H9 (cell line): ENCODE measurements around the gene STK38L. TPM values are rescaled to one million over a fixed set of nuclear protein-coding genes. Genes with fewer than 3 reads are reported as not detected.

Experiments
- DNase-seq: peaks from one replicate; pipeline ENCODE4 v3.0.0-alpha.2; 2017
- H2AFZ ChIP-seq: one replicate; pipeline ENCODE4 v1.6.1; 2013; ENCODE audit warnings: mild to moderate bottlenecking, low read length, control low read depth, moderate library complexity
- H2AK5ac ChIP-seq: 2 replicates; pipeline ENCODE4 v1.6.1; 2013; ENCODE audit warnings: low read length, control low read depth, mixed read lengths; ENCODE audit not compliant: insufficient read length
- H2BK120ac ChIP-seq: one replicate; pipeline ENCODE4 v1.6.1; 2013; ENCODE audit warnings: low read depth, mild to moderate bottlenecking, low read length, control low read depth, inconsistent platforms; ENCODE audit not compliant: poor library complexity, severe bottlenecking
- H2BK12ac ChIP-seq: 2 replicates; pipeline ENCODE4 v1.6.1; 2013; ENCODE audit warnings: low read length, control low read depth, mixed read lengths, low read depth; ENCODE audit not compliant: insufficient read length
- H2BK15ac ChIP-seq: 2 replicates; pipeline ENCODE4 v1.6.1; 2013; ENCODE audit warnings: low read depth, low read length, control low read depth
- H2BK20ac ChIP-seq: one replicate; pipeline ENCODE4 v1.6.1; 2013; ENCODE audit warnings: low read depth, mild to moderate bottlenecking, low read length, control low read depth, inconsistent platforms; ENCODE audit not compliant: poor library complexity, severe bottlenecking
- H2BK5ac ChIP-seq: 2 replicates; pipeline ENCODE4 v1.6.1; 2013; ENCODE audit warnings: low read length, control low read depth, mixed read lengths; ENCODE audit not compliant: insufficient read length
- H3K14ac ChIP-seq: 2 replicates; pipeline ENCODE4 v1.6.1; 2013; ENCODE audit warnings: low read length, control low read depth; ENCODE audit not compliant: insufficient read depth
- H3K18ac ChIP-seq: 2 replicates; pipeline ENCODE4 v1.6.1; 2013; ENCODE audit warnings: low read depth, mild to moderate bottlenecking, mixed read lengths, low read length, control low read depth; ENCODE audit not compliant: insufficient read length
- H3K23ac ChIP-seq: 2 replicates; pipeline ENCODE4 v1.6.1; 2013; ENCODE audit warnings: low read length, control low read depth, mixed read lengths, low read depth; ENCODE audit not compliant: insufficient read length
- H3K23me2 ChIP-seq: 2 replicates; pipeline ENCODE4 v1.6.1; 2013; ENCODE audit warnings: low read depth, mild to moderate bottlenecking, mixed read lengths, low read length, control low read depth; ENCODE audit not compliant: insufficient read length, poor library complexity, severe bottlenecking
- H3K27ac ChIP-seq: 2 replicates; pipeline ENCODE4 v1.5.1; 2013; ENCODE audit warnings: low read length, control low read depth, mixed read lengths, low read depth; ENCODE audit not compliant: insufficient read length
- H3K27me3 ChIP-seq: 2 replicates; pipeline ENCODE4 v1.6.1; 2013; ENCODE audit warnings: low read length, control low read depth, inconsistent platforms; ENCODE audit not compliant: insufficient read depth
- H3K4ac ChIP-seq: 2 replicates; pipeline ENCODE4 v1.6.1; 2013; ENCODE audit warnings: low read depth, mild to moderate bottlenecking, control low read depth, inconsistent platforms, low read length, moderate library complexity
- H3K4me1 ChIP-seq: 2 replicates; pipeline ENCODE4 v1.6.1; 2013; ENCODE audit warnings: low read length, control low read depth, inconsistent platforms; ENCODE audit not compliant: insufficient read depth
- H3K4me2 ChIP-seq: 2 replicates; pipeline ENCODE4 v1.6.1; 2013; ENCODE audit warnings: low read length, control low read depth, mixed read lengths; ENCODE audit not compliant: insufficient read length, insufficient read depth
- H3K56ac ChIP-seq: 2 replicates; pipeline ENCODE4 v1.6.1; 2013; ENCODE audit warnings: low read depth, mild to moderate bottlenecking, mixed read lengths, low read length, control low read depth; ENCODE audit not compliant: insufficient read length
- H3K79me1 ChIP-seq: 2 replicates; pipeline ENCODE4 v1.6.1; 2013; ENCODE audit warnings: low read depth, mild to moderate bottlenecking, moderate library complexity, low read length, control low read depth, inconsistent platforms; ENCODE audit not compliant: insufficient read depth, poor library complexity, severe bottlenecking
- H3K79me2 ChIP-seq: 2 replicates; pipeline ENCODE4 v1.6.1; 2013; ENCODE audit warnings: low read length, control low read depth, inconsistent platforms; ENCODE audit not compliant: insufficient read depth
- H3K9ac ChIP-seq: 2 replicates; pipeline ENCODE4 v1.6.1; 2013; ENCODE audit warnings: low read length, control low read depth, mixed read lengths; ENCODE audit not compliant: insufficient read length; ENCODE audit errors: extremely low read depth
- H3K9me3 ChIP-seq: one replicate; pipeline ENCODE4 v1.6.1; 2013; ENCODE audit warnings: low read depth, low read length, inconsistent platforms; ENCODE audit not compliant: control insufficient read depth
- H3T11ph ChIP-seq: one replicate; pipeline ENCODE4 v1.6.1; 2013; ENCODE audit warnings: mild to moderate bottlenecking, low read length, control low read depth, inconsistent platforms
- H4K20me1 ChIP-seq: one replicate; pipeline ENCODE4 v1.6.1; 2013; ENCODE audit not compliant: control insufficient read depth, insufficient read length, insufficient read depth
- H4K5ac ChIP-seq: 2 replicates; pipeline ENCODE4 v1.6.1; 2013; ENCODE audit warnings: low read depth, mild to moderate bottlenecking, mixed read lengths, low read length, control low read depth; ENCODE audit not compliant: insufficient read length
- H4K8ac ChIP-seq: replicated peaks from 2 replicates; pipeline ENCODE4 v1.6.1; 2013; ENCODE audit warnings: low read length, control low read depth, mixed read lengths, low read depth; ENCODE audit not compliant: insufficient read length
- H4K91ac ChIP-seq: 2 replicates; pipeline ENCODE4 v1.6.1; 2013; ENCODE audit warnings: low read depth, mild to moderate bottlenecking, moderate library complexity, mixed read lengths, low read length, control low read depth; ENCODE audit not compliant: insufficient read length
- H3K27ac Mint-ChIP-seq, 3 experiments: 2 replicates in 2 of 3; 3 replicates in 1 of 3; pipeline ENCODE4 v1.8.0; 2020 to 2021; ENCODE audit warnings: mixed read lengths in 3 of 3, mild to moderate bottlenecking in 1 of 3, moderate library complexity in 1 of 3
- H3K27me3 Mint-ChIP-seq: 2 replicates; pipeline ENCODE4 v1.8.0; 2021; ENCODE audit warnings: low read depth, mild to moderate bottlenecking, moderate library complexity, mixed read lengths
- H3K36me3 Mint-ChIP-seq, 3 experiments: 2 replicates in 2 of 3; 3 replicates in 1 of 3; pipeline ENCODE4 v1.8.0; 2020 to 2021; ENCODE audit warnings: low read depth in 3 of 3, mixed read lengths in 3 of 3; ENCODE audit not compliant: insufficient read depth in 1 of 3
- H3K4me1 Mint-ChIP-seq, 2 experiments: 2 replicates each; pipeline ENCODE4 v1.8.0; 2020; ENCODE audit warnings: mixed read lengths in 2 of 2
- H3K4me3 Mint-ChIP-seq, 2 experiments: 2 replicates in 1 of 2; 3 replicates in 1 of 2; pipeline ENCODE4 v1.8.0; 2020 to 2021; ENCODE audit warnings: mild to moderate bottlenecking in 2 of 2, mixed read lengths in 2 of 2, moderate library complexity in 1 of 2
- H3K9me3 Mint-ChIP-seq, 2 experiments: 2 replicates in 1 of 2; 3 replicates in 1 of 2; pipeline ENCODE4 v1.8.0; 2020; ENCODE audit warnings: mild to moderate bottlenecking in 2 of 2, mixed read lengths in 2 of 2, moderate library complexity in 1 of 2
- CTCF ChIP-seq: fragments of 200-600 bp; sonication (generic); conservative IDR thresholded peaks from 3 replicates; pipeline ENCODE4 v1.8.0; 2021; ENCODE audit warnings: antibody characterized with exemption, mild to moderate bottlenecking
- WGBS: extraction: QIAGEN DNeasy Blood & Tissue Kit; methylation state at CpG from one replicate; pipeline ENCODE4 v1.1.7; 2013; ENCODE audit warnings: missing lambda C conversion rate, low lambda C conversion rate, mixed read lengths; ENCODE audit not compliant: insufficient read length; ENCODE audit errors: extremely low coverage; 5-methylcytosine and 5-hydroxymethylcytosine counted together
- total RNA-seq: library from RNA; stranded (reverse); gene quantifications from 2 replicates; pipeline ENCODE4 v1.2.1, GENCODE V29; 2021

The STK38L gene
- total RNA-seq, 1 experiment from 2014 or later: 44.9 TPM

- H3K18ac ChIP-seq: no peak overlapping the region
- no peak overlapping the region for H3K14ac ChIP-seq
- no peak for TF ChIP-seq CTCF
- Mint-ChIP-seq H3K36me3 (no peaks in the 10 kb centered on the region), H3K27me3 (no peaks in the 10 kb centered on the region; the same call in 1 of the 2 replicates), H3K27ac (no peak overlapping the region), H3K9me3 (peaks cover 2 to 5% of the 10 kb centered on the region in 2 experiments; a peak in 3 of 5 replicates), H3K4me3 (no peak overlapping the region), H3K4me1 (no peaks in the 10 kb centered on the region)
- no peak overlapping the region for H3K23ac ChIP-seq
- H2AK5ac ChIP-seq: no peak overlapping the region
- H4K20me1 ChIP-seq: no peaks in the 10 kb centered on the region
- no peak overlapping the region for H2BK15ac ChIP-seq
- H2BK5ac ChIP-seq: no peak overlapping the region
- H4K5ac ChIP-seq: no peak overlapping the region
- no peak overlapping the region for H3K4me2 ChIP-seq
- DNase-seq: no peak
- no peak overlapping the region for H4K91ac ChIP-seq
- no peak overlapping the region for H2BK20ac ChIP-seq
- H3K27ac ChIP-seq: no peak overlapping the region
- no peaks in the 10 kb centered on the region for H3K23me2 ChIP-seq
- no peaks in the 10 kb centered on the region for H3K9me3 ChIP-seq
- no peak overlapping the region for H2AFZ ChIP-seq
- no peaks in the 10 kb centered on the region for H3K4me1 ChIP-seq
- H3K4ac ChIP-seq: no peak overlapping the region
- no CpG with 5 or more reads among the region's 2 CpGs for WGBS
- H3K9ac ChIP-seq: no peak overlapping the region
- H3K79me2 ChIP-seq: no peaks in the 10 kb centered on the region
- no peak overlapping the region for H3T11ph ChIP-seq
- H2BK120ac ChIP-seq: no peak overlapping the region
- H3K27me3 ChIP-seq: no peaks in the 10 kb centered on the region
- H4K8ac ChIP-seq: no peak overlapping the region
- H2BK12ac ChIP-seq: no peak overlapping the region
- H3K56ac ChIP-seq: no peak overlapping the region
- no peaks in the 10 kb centered on the region for H3K79me1 ChIP-seq
These were observed 33.9 kb upstream of the STK38L start for GRCh38 chr12:27210187-27210586.
